Fibroblast of pulmonary artery (primary cell): Measurements from ENCODE around the gene CUEDC1.

Experiments used
- DNase-seq: peaks from one replicate; pipeline ENCODE4 v3.0.0-alpha.2; 2010; ENCODE audit warnings: low read depth
- H3K4me3 ChIP-seq: replicated peaks from 2 replicates; pipeline ENCODE4 v1.5.1; 2011; ENCODE audit warnings: low read depth, mild to moderate bottlenecking, control low read depth, low read length, moderate library complexity
- TF ChIP-seq, protein P1 (sequence below): IDR thresholded peaks from 2 replicates; pipeline ENCODE4 v1.5.1; 2011; ENCODE audit warnings: mild to moderate bottlenecking, control low read depth, low read length, inconsistent platforms; ENCODE audit errors: missing control alignments

CUEDC1 gene

GRCh38 chr17:57943645-57944044, 11.6 kb downstream of the CUEDC1 start:
- TF ChIP-seq, protein P1, sequence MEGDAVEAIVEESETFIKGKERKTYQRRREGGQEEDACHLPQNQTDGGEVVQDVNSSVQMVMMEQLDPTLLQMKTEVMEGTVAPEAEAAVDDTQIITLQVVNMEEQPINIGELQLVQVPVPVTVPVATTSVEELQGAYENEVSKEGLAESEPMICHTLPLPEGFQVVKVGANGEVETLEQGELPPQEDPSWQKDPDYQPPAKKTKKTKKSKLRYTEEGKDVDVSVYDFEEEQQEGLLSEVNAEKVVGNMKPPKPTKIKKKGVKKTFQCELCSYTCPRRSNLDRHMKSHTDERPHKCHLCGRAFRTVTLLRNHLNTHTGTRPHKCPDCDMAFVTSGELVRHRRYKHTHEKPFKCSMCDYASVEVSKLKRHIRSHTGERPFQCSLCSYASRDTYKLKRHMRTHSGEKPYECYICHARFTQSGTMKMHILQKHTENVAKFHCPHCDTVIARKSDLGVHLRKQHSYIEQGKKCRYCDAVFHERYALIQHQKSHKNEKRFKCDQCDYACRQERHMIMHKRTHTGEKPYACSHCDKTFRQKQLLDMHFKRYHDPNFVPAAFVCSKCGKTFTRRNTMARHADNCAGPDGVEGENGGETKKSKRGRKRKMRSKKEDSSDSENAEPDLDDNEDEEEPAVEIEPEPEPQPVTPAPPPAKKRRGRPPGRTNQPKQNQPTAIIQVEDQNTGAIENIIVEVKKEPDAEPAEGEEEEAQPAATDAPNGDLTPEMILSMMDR, result no peak
- no peak overlapping the region for H3K4me3 ChIP-seq
- DNase-seq, result no peak

DNA sequence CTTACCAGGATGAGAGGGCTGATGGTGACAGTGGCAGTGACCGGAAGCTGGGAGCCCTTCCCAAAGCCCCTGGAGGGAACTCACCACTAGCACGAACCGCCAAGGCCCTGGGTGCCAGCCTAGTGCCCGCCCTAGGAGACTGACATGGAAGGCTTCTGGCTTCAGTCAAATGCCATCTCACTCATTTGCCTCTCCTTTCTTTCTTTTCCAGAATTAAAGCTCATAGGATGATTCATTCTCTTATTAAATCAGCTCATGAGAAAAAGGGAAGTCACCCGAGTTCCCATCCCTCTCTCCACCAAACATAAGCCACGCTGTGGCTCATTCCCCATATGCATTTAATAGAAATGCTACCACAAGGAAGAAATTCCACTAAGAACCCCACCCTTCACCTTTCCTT, 12.1 kb downstream of the CUEDC1 start:
- no peak overlapping the region for H3K4me3 ChIP-seq
- no peak for DNase-seq
- TF ChIP-seq, protein P1, result no peak

DNA sequence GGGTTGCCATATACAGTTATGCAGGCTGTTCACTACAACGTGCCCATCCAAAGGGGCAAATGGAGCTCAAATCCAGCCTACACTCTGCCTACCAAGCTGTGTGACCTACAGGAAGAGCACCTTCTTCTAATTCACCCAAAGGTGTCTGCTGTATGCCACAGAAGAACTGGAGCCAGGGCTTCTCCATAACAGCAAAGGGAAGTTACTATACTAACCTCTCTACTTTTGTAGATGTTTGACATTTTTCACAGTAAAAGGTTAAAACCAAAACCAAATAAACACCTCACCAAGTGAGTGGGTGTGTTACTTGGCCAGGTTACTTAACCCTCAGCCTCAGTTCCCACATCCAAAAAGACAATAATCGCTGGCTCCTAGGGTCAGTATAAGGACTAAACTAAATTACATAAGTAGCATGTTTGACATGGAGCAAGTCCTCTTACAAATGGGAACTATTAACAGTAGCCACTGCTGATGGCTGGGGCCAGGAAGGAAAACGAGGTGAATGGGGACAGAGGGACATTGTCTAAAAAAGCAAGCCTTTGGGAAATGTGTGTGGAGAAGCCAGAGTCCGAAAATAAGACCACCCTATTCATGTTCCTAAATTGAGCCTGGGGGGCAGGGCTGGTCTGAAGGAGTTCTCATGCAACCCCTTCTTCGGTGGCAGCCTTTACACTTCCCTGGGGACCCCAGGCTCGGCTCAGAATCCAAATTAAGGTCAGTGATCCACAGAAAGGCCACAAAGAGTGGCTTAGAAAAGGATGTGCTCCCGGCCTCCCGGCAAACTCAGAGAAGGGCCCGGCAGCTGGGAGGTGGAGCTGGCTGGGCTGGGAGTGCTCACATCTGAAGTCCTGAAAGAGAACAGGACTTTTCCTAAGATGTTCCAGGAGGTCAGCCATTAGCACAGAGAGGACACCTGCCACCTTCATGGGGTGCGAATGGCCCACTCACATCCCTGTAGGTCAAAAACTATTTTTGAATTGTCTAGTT, 13.5 kb downstream of the CUEDC1 start:
- TF ChIP-seq, protein P1, result no peak
- DNase-seq, result no peak
- no peak overlapping the region for H3K4me3 ChIP-seq

- no peak for DNase-seq
- TF ChIP-seq, protein P1, result no peak
- H3K4me3 ChIP-seq, result no peak overlapping the region
These were observed 14.4 kb downstream of the CUEDC1 start for GRCh38 chr17:57940653-57941329.

GRCh38 chr17:57940231-57940630, 15.0 kb downstream of the CUEDC1 start:
- no peak overlapping the region for H3K4me3 ChIP-seq
- TF ChIP-seq, protein P1, result no peak
- DNase-seq, result no peak

DNA sequence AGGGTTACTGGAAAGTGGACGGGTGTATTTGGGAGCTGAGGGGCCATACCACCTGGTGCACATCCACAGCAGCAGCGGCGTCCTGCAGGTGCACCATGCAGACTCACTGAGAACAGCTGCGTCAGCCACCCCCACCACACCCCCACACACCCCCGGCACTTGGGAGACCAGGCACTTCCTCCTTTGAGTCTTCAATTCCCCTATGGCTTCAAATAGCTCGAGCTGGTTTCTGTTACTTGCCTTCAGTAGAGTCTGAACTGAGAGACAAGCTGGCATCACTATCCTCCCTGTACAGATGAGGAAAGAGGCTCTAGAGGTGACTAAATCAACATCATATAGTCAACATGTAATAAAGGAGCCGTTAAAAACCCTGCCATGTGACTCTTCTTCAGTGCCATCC, 15.4 kb downstream of the CUEDC1 start:
- DNase-seq, result no peak
- no peak overlapping the region for H3K4me3 ChIP-seq
- TF ChIP-seq, protein P1, result no peak
